Hepatocyte (in vitro differentiated cells): Measurements from ENCODE around the gene TRPM6.

ENCODE experiments used
- CTCF ChIP-seq: fragments of 200-600 bp; sonication (generic); IDR thresholded peaks from 2 replicates; pipeline ENCODE4 v1.5.1; 2016; ENCODE audit warnings: antibody characterized with exemption, mild to moderate bottlenecking; ENCODE audit not compliant: poor library complexity
- EZH2phosphoT487 ChIP-seq: fragments of 200-600 bp; sonication (generic); IDR thresholded peaks from one replicate; pipeline ENCODE4 v1.6.1; 2018; ENCODE audit warnings: antibody characterized with exemption, mild to moderate bottlenecking, low read depth, moderate library complexity; ENCODE audit not compliant: unreplicated experiment, severe bottlenecking

- TF ChIP-seq CTCF (no peak), EZH2phosphoT487 (no peak)
Observed at GRCh38 chr9:74821636-74822035, 66.1 kb downstream of the TRPM6 start.
